ENCODE measurements around the gene CDH4. TPM values are rescaled to one million over a fixed set of nuclear protein-coding genes. Genes with fewer than 3 reads are reported as not detected.

Gene CDH4
- total RNA-seq, 2 experiments from 2014 or later, result 0.10 to 0.15 TPM

GRCh38 chr20:61762886-61763739 is 511.1 kb downstream of the CDH4 start:
- Mint-ChIP-seq H3K36me3 (ENCODE audit: low read depth) (no peaks in the 10 kb centered on the region), H3K4me1 (ENCODE audit: low read depth) (no peaks in the 10 kb centered on the region), H3K9me3 (no peaks in the 10 kb centered on the region), H3K27ac (no peak overlapping the region), H3K4me3 (no peak overlapping the region), H3K27me3 (ENCODE audit: low read depth) (peaks cover 2% of the 10 kb centered on the region)
- CTCF ChIA-PET, result no interaction called here
- intact Hi-C loops (cut with micrococcal nuclease), result no loop called here
- no peak for DNase-seq

DNA sequence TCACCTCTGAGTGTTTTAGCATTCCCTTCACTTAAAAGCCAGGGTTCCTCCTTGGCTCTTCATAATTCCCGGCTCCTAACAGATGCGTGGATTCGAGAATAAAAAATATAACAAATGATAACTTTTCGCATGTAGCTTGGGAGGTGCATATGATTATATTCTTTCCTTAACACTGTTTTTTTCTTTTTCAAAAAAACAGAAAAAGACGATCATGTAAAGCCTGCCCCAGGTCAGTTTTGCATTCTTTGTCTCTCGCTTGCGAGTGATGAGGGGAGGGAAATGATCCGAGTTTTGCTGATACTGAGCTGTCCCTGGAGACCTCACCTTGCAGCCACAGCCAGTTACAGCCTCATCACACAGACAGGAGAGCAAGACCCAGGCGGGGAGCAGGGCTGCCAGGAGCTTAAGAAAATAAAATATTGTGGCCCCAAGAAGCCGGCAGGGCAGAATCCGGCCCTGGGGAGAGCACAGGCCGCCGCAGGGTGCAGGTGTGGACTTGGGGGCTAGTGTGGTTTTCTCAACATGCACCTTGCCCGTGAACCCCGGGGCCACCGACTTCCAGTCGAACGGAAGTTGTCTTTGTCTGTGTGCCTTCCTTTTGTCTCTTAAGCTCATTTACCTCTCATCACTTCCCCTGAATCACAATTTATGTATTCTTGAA is 511.8 kb downstream of the CDH4 start:
- Mint-ChIP-seq H3K4me1 (ENCODE audit: low read depth) (no peaks in the 10 kb centered on the region), H3K36me3 (ENCODE audit: low read depth) (no peaks in the 10 kb centered on the region), H3K4me3 (no peak overlapping the region), H3K27ac (no peak overlapping the region), H3K27me3 (ENCODE audit: low read depth) (peaks cover 2% of the 10 kb centered on the region), H3K9me3 (no peaks in the 10 kb centered on the region)
- intact Hi-C loops (cut with micrococcal nuclease), result no loop called here
- CTCF ChIA-PET, result no interaction called here
- no peak for DNase-seq

GRCh38 chr20:61764471-61765025 is 512.5 kb downstream of the CDH4 start:
- CTCF ChIA-PET, result no interaction called here
- intact Hi-C loops (cut with micrococcal nuclease), result no loop called here
- Mint-ChIP-seq H3K27me3 (ENCODE audit: low read depth) (peaks cover 2% of the 10 kb centered on the region), H3K9me3 (no peaks in the 10 kb centered on the region), H3K27ac (no peak overlapping the region), H3K4me3 (no peak overlapping the region), H3K36me3 (ENCODE audit: low read depth) (no peaks in the 10 kb centered on the region), H3K4me1 (ENCODE audit: low read depth) (no peaks in the 10 kb centered on the region)
- no peak for DNase-seq

DNA sequence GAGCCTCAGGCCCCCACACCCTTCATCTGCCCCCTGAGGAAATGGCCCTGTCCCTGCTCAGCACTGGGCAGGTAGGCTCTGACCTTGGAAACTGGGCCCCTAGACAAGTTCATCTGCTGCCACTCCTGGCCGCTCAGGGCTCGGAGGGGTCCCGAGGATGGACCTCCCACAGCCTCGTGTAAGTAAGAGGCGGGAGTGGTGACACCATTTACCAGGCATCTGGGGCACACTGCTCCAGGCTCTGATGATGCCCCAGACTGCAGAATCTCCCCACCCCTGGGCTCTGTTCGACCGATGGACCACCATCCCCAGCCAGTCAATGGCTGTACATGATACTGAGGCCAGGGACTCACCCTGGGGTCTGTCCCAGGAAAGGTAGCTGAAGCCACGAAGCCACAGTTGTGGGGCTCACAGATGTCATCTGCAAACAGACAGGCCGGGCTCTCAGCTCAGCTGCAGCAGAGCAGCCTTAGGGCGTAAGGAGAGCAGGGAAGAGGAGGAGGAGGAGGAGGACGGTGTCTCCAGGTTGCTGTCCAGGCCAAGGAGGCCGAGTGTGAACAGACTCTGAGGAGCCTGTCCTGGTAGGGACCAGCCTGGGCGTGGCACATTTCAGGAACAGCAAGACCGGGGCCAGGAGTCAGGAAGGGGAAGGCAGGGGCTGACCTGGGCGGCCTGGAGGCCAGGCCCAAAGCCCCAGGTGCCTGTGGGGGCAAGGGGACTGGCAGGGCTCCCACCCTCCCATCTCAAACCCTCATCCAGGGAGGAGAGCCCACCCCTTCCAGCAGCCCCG is 513.2 kb downstream of the CDH4 start:
- CTCF ChIA-PET, result no interaction called here
- intact Hi-C loops (cut with micrococcal nuclease), result no loop called here
- H3K27ac Mint-ChIP-seq, result no peak overlapping the region
- H3K4me3 Mint-ChIP-seq, result no peak overlapping the region
- H3K27me3 Mint-ChIP-seq (ENCODE audit: low read depth), result peaks cover 2% of the 10 kb centered on the region
- H3K9me3 Mint-ChIP-seq, result no peaks in the 10 kb centered on the region
- H3K36me3 Mint-ChIP-seq (ENCODE audit: low read depth), result no peaks in the 10 kb centered on the region
- no peak for DNase-seq
- H3K4me1 Mint-ChIP-seq (ENCODE audit: low read depth), result no peaks in the 10 kb centered on the region

GRCh38 chr20:61765871-61766654 is 514.0 kb downstream of the CDH4 start:
- Mint-ChIP-seq H3K36me3 (ENCODE audit: low read depth) (no peaks in the 10 kb centered on the region), H3K27me3 (ENCODE audit: low read depth) (peaks cover 2% of the 10 kb centered on the region), H3K4me3 (no peak overlapping the region), H3K4me1 (ENCODE audit: low read depth) (no peaks in the 10 kb centered on the region), H3K9me3 (no peaks in the 10 kb centered on the region), H3K27ac (no peak overlapping the region)
- CTCF ChIA-PET, result no interaction called here
- no peak for DNase-seq
- intact Hi-C loops (cut with micrococcal nuclease), result no loop called here

GRCh38 chr20:61766921-61767610 is 515.0 kb downstream of the CDH4 start:
- Mint-ChIP-seq H3K27ac (no peak overlapping the region), H3K9me3 (no peaks in the 10 kb centered on the region), H3K27me3 (ENCODE audit: low read depth) (peaks cover 2% of the 10 kb centered on the region), H3K36me3 (ENCODE audit: low read depth) (no peaks in the 10 kb centered on the region), H3K4me1 (ENCODE audit: low read depth) (no peaks in the 10 kb centered on the region), H3K4me3 (no peak overlapping the region)
- DNase-seq, result no peak
- intact Hi-C loops (cut with micrococcal nuclease), result no loop called here
- CTCF ChIA-PET, result no interaction called here

- Mint-ChIP-seq H3K27ac (no peak overlapping the region), H3K9me3 (no peaks in the 10 kb centered on the region), H3K27me3 (ENCODE audit: low read depth) (peaks cover 2% of the 10 kb centered on the region), H3K4me1 (ENCODE audit: low read depth) (no peaks in the 10 kb centered on the region), H3K4me3 (no peak overlapping the region), H3K36me3 (ENCODE audit: low read depth) (no peaks in the 10 kb centered on the region)
- no peak for DNase-seq
- intact Hi-C loops (cut with micrococcal nuclease), result no loop called here
- CTCF ChIA-PET, result no interaction called here
Observed at GRCh38 chr20:61767761-61768494, 515.9 kb downstream of the CDH4 start.

- Mint-ChIP-seq H3K4me1 (ENCODE audit: low read depth) (no peaks in the 10 kb centered on the region), H3K4me3 (no peak overlapping the region), H3K36me3 (ENCODE audit: low read depth) (no peaks in the 10 kb centered on the region), H3K27me3 (ENCODE audit: low read depth) (peaks cover 2% of the 10 kb centered on the region), H3K27ac (no peak overlapping the region), H3K9me3 (no peaks in the 10 kb centered on the region)
- intact Hi-C loops (cut with micrococcal nuclease), result no loop called here
- no peak for DNase-seq
- CTCF ChIA-PET, result no interaction called here
Observed at GRCh38 chr20:61768571-61769285, 516.7 kb downstream of the CDH4 start.

GRCh38 chr20:61769286-61769832 is 517.3 kb downstream of the CDH4 start:
- Mint-ChIP-seq H3K4me3 (no peak overlapping the region), H3K4me1 (ENCODE audit: low read depth) (no peaks in the 10 kb centered on the region), H3K9me3 (no peaks in the 10 kb centered on the region), H3K27me3 (ENCODE audit: low read depth) (peaks cover 2% of the 10 kb centered on the region), H3K36me3 (ENCODE audit: low read depth) (no peaks in the 10 kb centered on the region), H3K27ac (no peak overlapping the region)
- no peak for DNase-seq
- intact Hi-C loops (cut with micrococcal nuclease), result no loop called here
- CTCF ChIA-PET, result no interaction called here

DNA sequence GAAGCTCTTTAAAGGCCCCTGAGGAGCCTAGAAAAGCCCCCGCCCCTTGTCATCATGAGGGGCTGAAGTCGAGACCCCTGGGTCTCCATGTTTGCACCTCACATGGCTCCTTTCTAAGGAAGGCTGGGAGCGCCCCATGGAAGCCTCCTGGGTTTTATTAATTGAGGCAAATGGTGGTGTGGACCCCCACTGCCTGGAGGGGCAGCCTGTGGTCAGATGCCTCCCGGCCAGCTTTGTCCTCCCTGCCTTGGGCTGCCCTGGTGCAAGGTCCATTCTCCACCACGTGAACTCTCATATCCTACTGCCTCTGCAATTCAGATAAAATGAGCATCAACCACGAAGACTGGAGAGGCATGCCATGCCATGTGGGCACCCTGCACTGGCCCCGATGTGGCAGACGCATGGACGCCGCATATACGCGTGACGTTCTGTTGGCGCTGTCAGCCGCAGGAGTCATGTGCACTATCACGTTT is 518.1 kb downstream of the CDH4 start:
- CTCF ChIA-PET, result no interaction called here
- H3K9me3 Mint-ChIP-seq, result no peaks in the 10 kb centered on the region

More for the DNA sequence above, 518.1 kb downstream of the CDH4 start:
- Mint-ChIP-seq H3K27me3 (ENCODE audit: low read depth) (peaks cover 2% of the 10 kb centered on the region), H3K27ac (no peak overlapping the region), H3K4me1 (ENCODE audit: low read depth) (no peaks in the 10 kb centered on the region), H3K36me3 (ENCODE audit: low read depth) (no peaks in the 10 kb centered on the region), H3K4me3 (no peak overlapping the region)
- DNase-seq, result no peak
- intact Hi-C loops (cut with micrococcal nuclease), result no loop called here
